ENCODE data around the gene SIM2. TPM values are rescaled to one million over a fixed set of nuclear protein-coding genes. Genes with fewer than 3 reads are reported as not detected.
A peak's percentile ranks its signal among the peaks of the same experiment; 100 is the strongest.

SIM2 gene
- total RNA-seq, 4 donors from 2014 or later: 20.3 to 49.4 (median 29.9) TPM

- WGBS, 2 donors: 73 to 77% methylated on average over 4 to 6 of the region's 6 CpGs
- peaks cover 0 to 25% (median 4%) of the 10 kb centered on the region in 3 donors for H3K4me1 ChIP-seq
- no peak for DNase-seq
- H3K9me3 ChIP-seq: no peaks in the 10 kb centered on the region
- TF ChIP-seq POLR2A (IDR thresholded peaks at IDR 0.05) (no peak), CTCF (IDR thresholded peaks at IDR 0.05) (no peak)
- intact Hi-C loops (cut with DNase I): no loop called here
- H3K36me3 ChIP-seq: no peaks in the 10 kb centered on the region
- H3K27me3 ChIP-seq: no peaks in the 10 kb centered on the region
- no peak overlapping the region for H3K4me3 ChIP-seq
- no peak overlapping the region for H3K27ac ChIP-seq
These were observed 81.9 kb downstream of the SIM2 start for GRCh38 chr21:36780861-36781260.

GRCh38 chr21:36783612-36784374 is 84.9 kb downstream of the SIM2 start:
- no peak for TF ChIP-seq CTCF (IDR thresholded peaks at IDR 0.05)
- TF ChIP-seq POLR2A (IDR thresholded peaks at IDR 0.05): no peak
- H3K27ac ChIP-seq: peak overlapping the region in 3 of 4 donors; percentile 71 to 81 (median 80)
- 88 to 90% methylated on average over 7 to 8 of the region's 8 CpGs for WGBS, 2 donors
- intact Hi-C loops (cut with DNase I): no loop called here
- H3K9me3 ChIP-seq: no peaks in the 10 kb centered on the region
- H3K4me1 ChIP-seq: peaks cover 0 to 51% (median 4%) of the 10 kb centered on the region in 3 donors
- H3K4me3 ChIP-seq: no peak overlapping the region
- no peak for DNase-seq
- H3K36me3 ChIP-seq: no peaks in the 10 kb centered on the region
- no peaks in the 10 kb centered on the region for H3K27me3 ChIP-seq

GRCh38 chr21:36784947-36785346 is 86.0 kb downstream of the SIM2 start:
- Histone ChIP-seq H3K9me3 (no peaks in the 10 kb centered on the region), H3K4me3 (no peak overlapping the region), H3K27ac (peak overlapping the region; percentile 17 to 81 (median 76)), H3K27me3 (no peaks in the 10 kb centered on the region), H3K4me1 (peaks cover 0 to 52% (median 4%) of the 10 kb centered on the region in 3 donors), H3K36me3 (no peaks in the 10 kb centered on the region)
- DNase-seq: no peak
- 52 to 53% methylated on average over 12 of the region's 12 CpGs for WGBS, 2 donors
- intact Hi-C loops (cut with DNase I): no loop called here
- TF ChIP-seq POLR2A (IDR thresholded peaks at IDR 0.05) (no peak), CTCF (IDR thresholded peaks at IDR 0.05) (no peak)

- WGBS, 2 donors: 86 to 90% methylated on average over 2 of the region's 2 CpGs
- DNase-seq: no peak
- peak overlapping the region in 2 of 4 donors; percentile 80 to 81 for H3K27ac ChIP-seq
- TF ChIP-seq CTCF (IDR thresholded peaks at IDR 0.05) (no peak), POLR2A (IDR thresholded peaks at IDR 0.05) (no peak)
- intact Hi-C loops (cut with DNase I): no loop called here
- H3K4me1 ChIP-seq: peaks cover 0 to 59% (median 4%) of the 10 kb centered on the region in 3 donors
- H3K9me3 ChIP-seq: no peaks in the 10 kb centered on the region
- no peaks in the 10 kb centered on the region for H3K27me3 ChIP-seq
- H3K36me3 ChIP-seq: no peaks in the 10 kb centered on the region
- no peak overlapping the region for H3K4me3 ChIP-seq
These were observed 86.7 kb downstream of the SIM2 start for GRCh38 chr21:36785615-36786014.

GRCh38 chr21:36786186-36786585 is 87.3 kb downstream of the SIM2 start:
- Histone ChIP-seq H3K4me1 (peaks cover 0 to 64% (median 5%) of the 10 kb centered on the region in 3 donors), H3K36me3 (no peaks in the 10 kb centered on the region), H3K27me3 (no peaks in the 10 kb centered on the region), H3K9me3 (no peaks in the 10 kb centered on the region), H3K4me3 (no peak overlapping the region), H3K27ac (peak overlapping the region in 2 of 4 donors; percentile 27 to 81)
- intact Hi-C loops (cut with DNase I): no loop called here
- no peak for DNase-seq
- TF ChIP-seq POLR2A (IDR thresholded peaks at IDR 0.05) (no peak), CTCF (IDR thresholded peaks at IDR 0.05) (no peak)
- WGBS, 2 donors: 80% methylated on average over 4 of the region's 4 CpGs
